ENCODE measurements around the gene DBT.

GRCh38 chr1:100217834-100218233, 31.8 kb downstream of the DBT start:
- TF ChIP-seq POLR2AphosphoS5 (IDR thresholded peaks at IDR 0.05; ENCODE audit: borderline replicate concordance, low read depth, low read length) (no peak), EZH2 (IDR thresholded peaks at IDR 0.05) (no peak), FOXP2 (optimal IDR thresholded peaks at IDR 0.05; ENCODE audit: control extremely low read depth, extremely low read length, insufficient read depth) (no peak)
